Measurements from ENCODE around the gene INTS3.
A peak's percentile ranks its signal among the peaks of the same experiment; 100 is the strongest.
"Not testable (repeated sequence)": the region's sequence is repeated elsewhere in the genome, so short reads cannot be mapped to it uniquely, and the experiment has no call there.

Gene INTS3

GRCh38 chr1:153705484-153705883, 22.4 kb upstream of the INTS3 start:
- no peak for DNase-seq (ENCODE audit: low read depth in 1 of 2, low spot score in 1 of 2)

DNA sequence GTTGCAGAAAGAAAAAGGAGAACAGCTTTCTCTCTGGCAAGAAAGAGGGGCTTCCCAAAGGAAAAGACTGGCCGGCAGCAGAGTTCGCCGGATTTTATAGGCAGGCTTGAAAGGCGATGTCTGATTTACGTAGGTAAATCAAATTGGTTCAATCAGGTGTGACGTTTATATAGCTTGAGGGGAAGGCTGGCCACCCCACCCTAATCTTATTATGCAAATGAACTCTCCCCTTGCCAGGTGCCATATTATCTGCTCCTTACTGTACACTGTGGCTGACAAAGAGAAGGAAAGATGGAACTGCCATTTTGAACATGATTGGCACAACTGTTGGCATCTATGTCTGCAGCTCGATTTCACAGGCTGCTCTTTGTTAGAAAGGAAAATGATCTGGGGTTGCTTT, 16.8 kb upstream of the INTS3 start:
- DNase-seq (ENCODE audit: low read depth in 1 of 2, low spot score in 1 of 2), result no peak

DNA sequence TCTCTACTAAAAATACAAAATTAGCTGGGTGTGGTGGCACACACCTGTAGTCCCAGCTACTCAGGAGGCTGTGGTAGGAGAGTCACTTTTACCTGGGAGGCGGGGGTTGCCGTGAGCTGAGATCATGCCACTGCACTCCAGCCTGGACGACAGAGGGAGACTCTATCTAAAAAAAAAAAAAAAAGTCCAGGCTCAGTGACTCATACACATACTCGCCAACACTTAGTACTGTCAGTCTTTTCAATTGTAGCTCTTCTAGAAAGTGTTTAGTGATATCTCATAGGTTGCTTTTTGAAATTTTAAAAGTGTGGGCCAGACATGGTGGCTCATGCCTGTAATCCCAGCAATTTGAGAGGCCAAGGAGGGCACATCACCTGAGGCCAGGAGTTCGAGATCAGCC, 11.6 kb upstream of the INTS3 start:
- DNase-seq (ENCODE audit: low read depth in 1 of 2, low spot score in 1 of 2), result not testable (repeated sequence)

GRCh38 chr1:153717330-153717729, 10.5 kb upstream of the INTS3 start:
- DNase-seq (ENCODE audit: low read depth in 1 of 2, low spot score in 1 of 2), result no peak

DNA sequence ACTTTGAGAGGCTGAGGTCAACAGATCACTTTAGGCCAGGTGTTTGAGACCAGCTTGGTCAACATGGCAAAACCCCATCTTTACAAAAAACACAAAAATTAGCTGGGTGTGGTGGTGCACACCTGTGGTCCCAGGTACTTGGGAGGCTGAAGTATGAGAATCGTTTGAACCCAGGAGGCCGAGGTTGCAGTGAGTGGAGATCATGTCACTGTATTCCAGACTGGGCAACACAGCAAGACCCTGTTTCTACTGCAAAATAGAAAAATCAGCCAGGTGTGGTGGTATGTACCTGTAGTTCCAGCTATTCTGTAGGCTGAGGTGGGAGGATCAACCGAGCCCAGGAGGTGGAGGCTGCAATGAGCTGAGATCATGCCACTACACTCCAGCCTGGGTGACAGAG, 4.2 kb upstream of the INTS3 start:
- no peak for DNase-seq (ENCODE audit: low read depth in 1 of 2, low spot score in 1 of 2)

DNA sequence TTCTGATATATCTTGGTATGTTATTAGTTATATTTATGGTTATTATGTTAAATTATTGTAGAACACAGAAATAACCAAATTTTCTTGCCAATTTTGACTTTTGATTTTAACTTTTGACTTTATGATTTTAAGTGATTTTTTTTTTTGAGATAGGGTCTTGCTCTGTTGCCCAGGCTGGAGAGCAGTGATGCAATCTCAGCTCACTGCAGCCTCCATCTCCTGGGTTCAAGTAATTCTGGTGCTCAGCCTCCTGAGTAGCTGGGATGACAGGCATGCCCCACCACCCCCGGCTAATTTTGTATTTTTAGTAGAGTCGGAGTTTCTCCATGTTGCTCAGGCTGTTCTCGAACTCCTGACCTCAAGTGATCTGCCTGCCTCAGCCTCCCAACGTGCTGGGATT, 3.2 kb upstream of the INTS3 start:
- DNase-seq (ENCODE audit: low read depth in 1 of 2, low spot score in 1 of 2), result not testable (repeated sequence)

GRCh38 chr1:153728305-153729066, 636 bp downstream of the INTS3 start:
- peak; percentile 17 to 19 for DNase-seq (ENCODE audit: low read depth in 1 of 2, low spot score in 1 of 2)

DNA sequence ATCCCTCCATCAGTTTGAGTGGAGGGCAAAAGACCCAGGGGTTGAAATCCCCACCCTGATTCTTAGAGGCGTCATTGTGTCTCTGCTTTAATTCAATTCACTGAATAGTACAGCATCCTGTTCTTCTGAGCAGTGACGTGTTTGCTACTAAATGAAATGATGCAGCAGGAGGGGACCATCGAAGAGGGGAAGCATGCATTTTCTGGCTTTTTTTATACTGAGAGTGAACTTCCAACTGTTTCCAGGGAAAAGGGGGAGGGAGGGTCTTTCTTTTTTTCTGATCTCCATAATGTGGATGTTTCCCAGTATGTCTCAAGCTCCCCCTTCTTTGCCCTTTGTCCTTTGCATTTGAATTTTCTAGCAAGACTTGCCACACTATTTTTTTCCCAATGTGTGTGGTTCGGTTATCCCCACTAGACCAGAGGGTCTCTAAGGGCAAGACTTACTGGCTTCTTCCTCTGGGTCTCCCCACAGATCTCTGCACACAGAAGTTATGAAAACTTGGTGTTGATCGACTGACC, 2.7 kb downstream of the INTS3 start:
- DNase-seq (ENCODE audit: low read depth in 1 of 2, low spot score in 1 of 2), result no peak

DNA sequence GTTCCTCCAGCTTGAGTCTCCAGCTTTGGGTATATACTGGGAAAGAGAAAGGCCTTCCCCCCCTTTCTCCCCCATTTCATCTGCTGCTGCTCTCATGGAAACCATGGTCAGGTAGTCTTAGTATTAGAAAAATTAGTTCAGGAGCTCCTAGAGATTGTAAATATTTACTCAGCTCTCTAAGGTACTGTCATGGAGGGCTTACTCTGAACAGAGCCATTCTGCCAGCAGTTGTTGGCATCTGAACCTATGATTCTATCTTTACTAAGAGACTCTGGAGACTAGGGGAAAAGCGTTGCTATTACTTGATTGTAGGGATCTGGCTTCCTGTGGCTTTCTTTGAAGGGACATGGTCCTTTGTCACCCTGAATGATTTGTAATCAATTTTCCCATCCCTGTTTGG, 6.1 kb downstream of the INTS3 start:
- DNase-seq (ENCODE audit: low read depth in 1 of 2, low spot score in 1 of 2), result no peak

DNA sequence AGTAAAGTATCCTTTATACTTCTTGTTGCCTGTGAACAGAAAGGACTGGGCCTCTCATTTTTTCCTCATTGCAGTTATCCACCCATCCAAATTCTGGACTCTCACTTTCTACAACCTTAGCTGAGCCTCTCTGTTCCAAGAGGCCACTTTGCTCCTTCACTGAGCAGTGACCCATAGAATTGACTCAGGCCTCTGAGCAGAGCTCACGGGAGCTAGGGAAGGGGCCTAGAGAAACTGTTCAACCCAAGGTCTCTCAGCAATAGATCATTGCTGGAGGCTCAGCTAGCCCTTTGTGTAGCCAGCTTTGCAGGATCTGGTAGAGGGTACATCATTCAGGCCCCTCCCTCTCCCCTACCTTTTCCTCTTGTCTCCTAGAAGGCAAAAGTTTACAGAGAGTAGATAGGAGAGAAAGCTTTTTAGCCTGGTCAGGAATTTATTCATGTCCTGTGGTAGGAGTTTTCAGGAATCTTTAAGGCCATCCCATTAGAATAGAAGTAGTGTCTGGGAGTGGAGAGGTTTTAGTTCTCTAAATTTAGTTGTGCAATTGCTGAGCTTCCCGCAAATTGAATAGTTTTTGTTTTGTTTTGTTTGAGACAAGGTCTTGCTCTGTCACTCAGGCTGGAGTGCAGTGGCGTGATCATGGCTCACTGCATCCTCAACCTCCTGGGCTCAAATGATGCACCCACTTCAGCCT, 6.7 kb downstream of the INTS3 start:
- DNase-seq (ENCODE audit: low read depth in 1 of 2, low spot score in 1 of 2), result no peak

GRCh38 chr1:153735090-153735420, 7.2 kb downstream of the INTS3 start:
- no peak for DNase-seq (ENCODE audit: low read depth in 1 of 2, low spot score in 1 of 2)

DNA sequence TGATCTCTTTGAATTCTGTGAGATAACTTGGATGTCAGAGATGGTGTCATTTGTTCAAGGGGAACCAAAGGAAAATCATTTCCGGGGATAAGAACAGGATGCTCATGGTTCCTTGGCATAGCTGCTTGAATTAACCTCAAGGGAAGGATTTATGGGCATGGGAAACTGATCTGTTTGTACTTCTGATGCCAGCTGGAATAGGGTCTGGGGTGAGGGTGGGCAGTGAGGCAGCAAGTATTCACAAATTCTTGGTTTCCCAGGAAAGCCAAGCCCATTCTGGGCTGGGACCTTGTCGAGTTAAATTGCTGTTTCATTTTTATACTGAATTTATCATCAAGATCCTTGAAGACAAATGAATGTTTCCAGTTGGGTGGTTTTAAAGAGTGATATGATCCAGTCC, 14.1 kb downstream of the INTS3 start:
- DNase-seq (ENCODE audit: low read depth in 1 of 2, low spot score in 1 of 2), result no peak

GRCh38 chr1:153742411-153743142, 14.7 kb downstream of the INTS3 start:
- DNase-seq (ENCODE audit: low read depth in 1 of 2, low spot score in 1 of 2), result no peak

GRCh38 chr1:153745417-153745816, 17.6 kb downstream of the INTS3 start:
- DNase-seq (ENCODE audit: low read depth in 1 of 2, low spot score in 1 of 2), result no peak

- no peak for DNase-seq (ENCODE audit: low read depth in 1 of 2, low spot score in 1 of 2)
Measured at GRCh38 chr1:153746174-153746573, 18.3 kb downstream of the INTS3 start.

- no peak for DNase-seq (ENCODE audit: low read depth in 1 of 2, low spot score in 1 of 2)
Measured at GRCh38 chr1:153748903-153749302, 21.1 kb downstream of the INTS3 start.

GRCh38 chr1:153749408-153750005, 21.7 kb downstream of the INTS3 start:
- peak; percentile 49 to 60 for DNase-seq (ENCODE audit: low read depth in 1 of 2, low spot score in 1 of 2)

DNA sequence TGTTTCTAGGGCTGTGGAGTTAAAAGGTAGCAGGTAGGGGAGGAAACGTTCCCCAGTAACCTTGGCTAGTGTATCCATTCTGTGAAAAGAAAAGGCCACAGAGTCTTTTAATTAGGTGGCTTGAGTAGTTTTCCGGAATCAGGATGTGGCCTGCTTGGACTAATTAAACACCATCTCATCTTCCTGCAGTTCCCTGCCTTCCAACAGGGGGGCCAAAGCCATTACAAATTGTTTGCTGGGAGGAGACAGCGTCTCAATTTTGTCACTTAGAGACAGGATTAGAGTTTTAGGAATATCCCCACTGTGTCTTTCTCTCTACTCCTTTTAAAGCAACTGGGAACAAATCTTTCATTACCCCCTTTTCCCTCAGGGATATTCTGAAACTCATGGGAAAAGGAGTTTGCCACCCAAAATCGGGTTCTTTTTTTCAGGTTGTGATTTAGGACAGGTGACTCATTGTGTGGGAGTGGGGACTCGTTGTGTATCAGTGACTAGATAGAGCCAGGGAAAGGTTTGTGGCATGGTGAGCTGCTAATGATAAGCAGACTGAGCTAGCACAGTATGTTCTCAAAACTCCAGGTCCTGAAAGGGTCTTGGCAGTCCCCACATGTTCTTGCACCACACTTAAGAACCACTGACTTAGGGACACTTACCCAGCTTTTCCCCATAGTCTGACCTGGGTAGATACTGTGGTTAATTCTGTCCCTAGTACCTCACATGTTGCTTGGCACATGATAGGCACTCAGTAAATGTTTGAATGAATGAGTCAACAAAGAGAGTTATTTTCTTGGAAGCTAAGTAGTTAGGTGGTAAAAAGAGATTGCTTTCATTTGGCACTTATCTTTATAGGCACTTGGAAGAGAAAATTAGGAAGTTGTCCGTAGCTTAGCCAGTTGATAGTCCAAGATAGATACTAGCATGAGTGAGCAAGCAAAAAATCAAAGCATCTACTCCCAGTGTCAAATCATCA, 22.5 kb downstream of the INTS3 start:
- no peak for DNase-seq (ENCODE audit: low read depth in 1 of 2, low spot score in 1 of 2)

- no peak for DNase-seq (ENCODE audit: low read depth in 1 of 2, low spot score in 1 of 2)
Measured at GRCh38 chr1:153752072-153752471, 24.2 kb downstream of the INTS3 start.

- no peak for DNase-seq (ENCODE audit: low read depth in 1 of 2, low spot score in 1 of 2)
Measured at GRCh38 chr1:153752571-153753195, 24.8 kb downstream of the INTS3 start.

All from activated T-helper 1 cell treated with anti-CD3 and anti-CD28 coated beads, Interleukin-2, amount 50 U/mL, for 16 hours (primary cell).